GM12892 (cell line): ENCODE data around the gene PLCD3.
"Not testable (repeated sequence)": the region's sequence is repeated elsewhere in the genome, so short reads cannot be mapped to it uniquely, and the experiment has no call there.

Experiments used
- DNase-seq: peaks from one replicate; pipeline ENCODE4 v3.0.0; 2011; ENCODE audit not compliant: insufficient read length
- FAIRE-seq: peaks from 2 replicates; lab custom pipeline; 2011; peaks lifted over from hg19 to GRCh38; lab: Jason Lieb, UNC
- POLR2A ChIP-seq: IDR thresholded peaks from 2 replicates; pipeline ENCODE4 v1.6.1; 2011; ENCODE audit warnings: low read depth, low read length, control low read depth
- POLR2AphosphoS5 ChIP-seq: IDR thresholded peaks from 2 replicates; pipeline ENCODE4 v1.6.1; 2011; ENCODE audit warnings: low read depth, low read length, control low read depth
- TAF1 ChIP-seq: IDR thresholded peaks from 2 replicates; pipeline ENCODE4 v1.6.1; 2011; ENCODE audit warnings: low read depth, mild to moderate bottlenecking, control low read depth, low read length, borderline replicate concordance

The PLCD3 gene

GRCh38 chr17:45129940-45130680 is 2.2 kb downstream of the PLCD3 start:
- FAIRE-seq (no peak), DNase-seq (no peak)
- TF ChIP-seq POLR2AphosphoS5, result no peak

DNA sequence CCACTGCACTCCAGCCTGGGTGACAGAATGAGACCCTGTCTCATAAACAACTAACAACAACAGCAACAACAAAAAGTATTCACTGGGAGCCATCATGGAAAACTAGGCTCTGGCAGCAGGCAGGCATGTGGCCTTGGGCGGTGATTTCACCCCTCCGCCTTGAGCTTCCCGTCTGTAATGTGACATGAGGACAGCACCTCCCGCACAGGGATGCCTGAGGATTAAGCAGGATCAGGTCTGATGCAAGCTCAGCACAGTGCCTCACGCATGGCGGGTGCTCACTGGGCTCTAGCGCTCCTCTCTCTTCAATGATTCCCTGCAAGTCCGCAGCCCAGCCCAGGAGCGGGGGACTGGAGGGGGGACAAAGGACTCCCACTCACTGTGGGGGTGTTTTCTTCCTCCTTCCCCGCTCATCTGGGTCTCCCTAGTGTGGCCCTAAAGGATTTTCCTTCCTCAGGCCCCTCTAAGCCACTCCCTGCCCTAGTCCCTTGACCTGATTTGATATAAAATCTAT is 2.8 kb downstream of the PLCD3 start:
- no peak for TF ChIP-seq POLR2AphosphoS5
- DNase-seq (no peak), FAIRE-seq (no peak)

GRCh38 chr17:45128989-45129388 is 3.3 kb downstream of the PLCD3 start:
- FAIRE-seq (no peak), DNase-seq (no peak)
- TF ChIP-seq POLR2AphosphoS5, result no peak
- TF ChIP-seq POLR2A, result no peak
- TF ChIP-seq TAF1, result no peak

- FAIRE-seq (no peak), DNase-seq (no peak)
- TF ChIP-seq POLR2A (no peak), POLR2AphosphoS5 (no peak), TAF1 (no peak)
Observed at GRCh38 chr17:45128331-45128730, 4.0 kb downstream of the PLCD3 start.

DNA sequence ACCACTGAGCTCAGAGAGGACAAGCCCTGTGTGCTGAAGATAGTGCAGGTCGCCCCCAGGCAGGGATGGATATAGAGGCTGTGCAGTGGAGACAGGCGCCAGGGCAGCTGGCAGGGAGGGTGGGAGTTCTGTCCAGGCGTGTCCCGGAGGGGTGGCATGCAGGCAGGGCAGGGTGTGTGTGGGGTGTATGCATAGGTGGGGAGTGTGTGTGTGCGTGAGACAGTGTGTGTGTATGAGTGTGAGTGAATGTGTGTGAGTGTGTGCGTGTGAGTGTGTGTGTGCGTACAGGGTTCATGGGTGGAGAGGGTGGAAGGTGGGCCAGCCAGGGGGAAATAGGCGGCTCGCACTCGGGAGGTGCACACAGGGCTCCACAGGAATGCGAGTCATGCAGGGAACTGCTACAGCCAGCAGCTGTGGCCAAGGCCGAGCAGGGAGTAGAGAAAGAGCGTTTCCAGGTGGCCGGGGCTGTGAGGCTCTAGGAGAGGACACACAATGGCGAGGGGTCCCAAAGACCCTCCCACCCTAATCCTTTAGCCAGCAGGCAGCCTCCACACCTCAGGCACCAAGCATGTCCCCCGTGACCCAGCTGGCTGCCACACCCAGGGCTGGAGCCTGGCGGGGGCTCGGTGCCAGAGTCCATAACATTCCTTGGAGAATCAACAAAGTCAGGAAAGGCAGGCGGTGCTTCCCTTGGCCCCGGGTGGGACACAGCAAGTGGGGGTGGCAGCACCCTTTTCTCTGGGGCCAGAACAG is 4.6 kb downstream of the PLCD3 start:
- DNase-seq (no peak), FAIRE-seq (no peak)
- TF ChIP-seq POLR2A (no peak), POLR2AphosphoS5 (no peak), TAF1 (no peak)

DNA sequence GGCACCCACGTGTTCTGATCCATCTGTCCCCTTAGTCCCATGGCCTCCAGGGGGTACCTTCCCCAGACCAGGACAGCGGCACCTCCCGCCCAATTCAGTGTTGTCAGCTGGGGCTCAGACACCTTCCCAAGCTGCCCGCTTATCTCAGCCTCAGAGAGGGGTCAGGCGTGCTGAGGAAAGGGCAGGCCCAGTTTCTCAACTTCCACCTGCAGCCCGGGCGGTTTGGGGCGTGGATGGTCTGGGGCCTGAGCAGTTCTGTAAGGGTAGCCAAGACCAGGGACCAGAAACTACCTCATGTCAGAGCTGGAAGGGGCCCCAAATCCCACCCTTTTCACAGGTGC is 5.1 kb downstream of the PLCD3 start:
- TF ChIP-seq POLR2AphosphoS5 (no peak), POLR2A (no peak), TAF1 (no peak)
- no peak for DNase-seq
- no peak for FAIRE-seq

DNA sequence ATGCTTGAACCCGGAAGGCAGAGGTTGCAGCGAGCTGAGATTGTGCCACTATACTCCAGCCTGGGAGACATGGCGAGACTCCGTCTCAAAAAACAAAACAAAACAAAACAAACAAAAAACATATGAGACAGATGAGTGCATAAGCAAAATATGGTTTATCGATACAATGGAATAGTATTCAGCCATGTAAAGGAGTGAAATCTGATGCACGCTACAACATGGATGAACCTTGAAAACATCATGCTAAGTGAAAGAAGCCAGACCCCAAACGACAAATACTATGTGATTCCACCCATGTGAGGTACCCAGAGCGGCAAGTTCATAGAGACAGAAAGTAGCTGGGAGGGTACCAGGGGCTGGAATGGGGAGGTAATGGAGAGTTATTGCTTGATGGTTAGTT is 6.8 kb downstream of the PLCD3 start:
- no peak for TF ChIP-seq TAF1
- no peak for TF ChIP-seq POLR2AphosphoS5
- no peak for TF ChIP-seq POLR2A
- FAIRE-seq (no peak), DNase-seq (no peak)

GRCh38 chr17:45124797-45125122 is 7.6 kb downstream of the PLCD3 start:
- not testable (repeated sequence) for DNase-seq, FAIRE-seq

DNA sequence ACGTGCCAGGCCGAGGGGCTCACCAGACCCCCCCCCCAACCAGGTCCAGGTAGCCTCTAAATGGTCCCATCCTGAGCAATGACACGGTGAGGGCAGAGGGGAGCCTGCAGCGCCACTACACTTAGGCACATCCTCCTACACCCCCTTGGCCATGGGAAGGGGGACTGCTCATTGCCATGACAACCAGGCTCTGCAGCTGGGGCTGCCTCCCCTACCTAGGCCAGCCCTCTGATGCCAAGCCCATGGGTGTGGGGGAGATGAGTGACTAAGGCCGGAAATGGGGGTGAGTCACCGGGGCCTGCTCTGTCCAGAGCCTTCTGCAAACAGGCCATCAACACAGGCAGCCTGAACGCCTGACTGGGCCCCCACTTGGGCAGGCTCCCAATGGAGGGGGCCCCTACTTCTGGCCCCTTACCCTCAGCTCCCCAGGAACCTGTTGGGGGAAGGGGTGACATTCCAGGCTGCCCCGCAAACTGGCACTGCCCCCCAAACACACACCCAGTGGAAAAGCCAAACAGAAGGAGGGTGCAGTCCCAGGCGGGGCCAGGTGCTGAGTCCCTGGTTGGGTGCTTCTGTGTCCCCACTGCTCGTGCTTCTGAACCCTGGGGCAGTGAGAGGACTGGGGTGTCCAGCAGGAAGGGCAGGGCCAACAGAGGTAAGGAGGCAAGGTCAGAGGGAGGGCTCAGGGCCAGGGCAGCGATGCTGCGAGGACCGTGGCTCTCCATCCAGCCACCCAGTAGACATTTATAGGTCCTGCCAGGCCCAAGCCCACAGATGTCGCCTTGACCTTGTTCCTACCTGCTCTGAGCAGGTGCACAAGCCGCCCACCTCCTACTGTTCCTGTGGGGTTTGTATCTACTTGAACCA is 8.2 kb downstream of the PLCD3 start:
- no peak for FAIRE-seq
- DNase-seq, result no peak

GRCh38 chr17:45123076-45123770 is 9.1 kb downstream of the PLCD3 start:
- no peak for FAIRE-seq
- no peak for DNase-seq
- TF ChIP-seq POLR2A, result no peak
- no peak for TF ChIP-seq TAF1
- no peak for TF ChIP-seq POLR2AphosphoS5

More for the DNA sequence above, 8.2 kb downstream of the PLCD3 start:
- TF ChIP-seq POLR2A, result no peak
- TF ChIP-seq TAF1, result no peak
- no peak for TF ChIP-seq POLR2AphosphoS5

GRCh38 chr17:45121055-45121454 is 11.3 kb downstream of the PLCD3 start:
- no peak for FAIRE-seq
- DNase-seq, result no peak
- no peak for TF ChIP-seq TAF1
- TF ChIP-seq POLR2A, result no peak
- no peak for TF ChIP-seq POLR2AphosphoS5

DNA sequence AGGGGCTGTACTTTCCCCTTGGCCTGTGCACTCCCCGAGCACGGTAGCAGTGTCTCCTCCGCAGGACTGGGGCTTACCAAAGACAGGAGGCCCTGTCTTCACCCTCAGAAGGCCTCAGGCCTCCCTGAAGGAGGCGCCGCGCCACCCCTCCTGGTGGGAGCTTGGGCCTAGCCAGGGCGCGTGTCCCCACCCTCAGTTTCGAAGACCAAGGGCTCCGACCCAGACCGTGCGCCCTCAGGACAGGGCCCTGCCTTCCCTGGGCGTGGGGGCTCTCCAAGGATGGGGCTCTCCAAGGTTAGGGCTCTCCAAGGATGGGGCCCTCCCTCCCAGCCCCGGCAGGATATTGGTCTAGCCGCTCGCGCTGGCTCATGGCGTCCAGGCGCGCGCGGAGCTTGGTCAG is 11.8 kb downstream of the PLCD3 start:
- no peak for TF ChIP-seq POLR2AphosphoS5
- TF ChIP-seq POLR2A, result no peak
- TF ChIP-seq TAF1, result no peak
- FAIRE-seq (no peak), DNase-seq (no peak)
